HEK293T (cell line): ENCODE measurements around the gene FBXW8.

ENCODE experiments used
- CTCF ChIA-PET: fragments of 350-600 bp; formaldehyde crosslinking; extraction: SDS; loops from one replicate; lab custom pipeline; 2021; ENCODE audit warnings: antibody characterized with exemption, inconsistent platforms; lab: Yijun Ruan, JAX
- POLR2A ChIA-PET: fragments of 350-600 bp; formaldehyde crosslinking; extraction: SDS; loops from one replicate; lab custom pipeline; 2020; ENCODE audit warnings: antibody characterized with exemption, inconsistent platforms; lab: Yijun Ruan, JAX
- DNase-seq: peaks from one replicate; pipeline ENCODE4 v3.0.0; 2012; ENCODE audit warnings: mixed read lengths; ENCODE audit errors: extremely low spot score
- ARNT ChIP-seq: fragments of 450-650 bp; IDR thresholded peaks from 2 replicates; pipeline ENCODE4 v1.6.1; 2017; ENCODE audit warnings: mild to moderate bottlenecking
- BHLHE40 ChIP-seq: fragments of 450-650 bp; IDR thresholded peaks from 2 replicates; pipeline ENCODE4 v1.6.1; 2016; ENCODE audit warnings: mild to moderate bottlenecking, moderate library complexity, borderline replicate concordance
- CTBP1 ChIP-seq: fragments of 450-650 bp; IDR thresholded peaks from 2 replicates; pipeline ENCODE4 v1.6.1; 2016; ENCODE audit warnings: borderline replicate concordance
- ELF4 ChIP-seq: fragments of 450-650 bp; IDR thresholded peaks from 2 replicates; pipeline ENCODE4 v1.6.1; 2017; ENCODE audit warnings: antibody characterized with exemption
- FOXA1 ChIP-seq: fragments of 450-650 bp; IDR thresholded peaks from 2 replicates; pipeline ENCODE4 v1.6.1; 2016; ENCODE audit warnings: mild to moderate bottlenecking
- FOXK2 ChIP-seq: fragments of 450-650 bp; IDR thresholded peaks from 2 replicates; pipeline ENCODE4 v1.6.1; 2016; ENCODE audit warnings: mild to moderate bottlenecking
- FOXM1 ChIP-seq: fragments of 450-650 bp; IDR thresholded peaks from 2 replicates; pipeline ENCODE4 v1.6.1; 2017; ENCODE audit warnings: mild to moderate bottlenecking, borderline replicate concordance
- HDGF ChIP-seq: fragments of 450-650 bp; IDR thresholded peaks from 2 replicates; pipeline ENCODE4 v1.6.1; 2017; ENCODE audit warnings: antibody characterized with exemption, borderline replicate concordance
- L3MBTL2 ChIP-seq: fragments of 450-650 bp; conservative IDR thresholded peaks from 2 replicates; pipeline ENCODE4 v1.6.1; 2016; ENCODE audit warnings: mild to moderate bottlenecking
- LEF1 ChIP-seq: fragments of 450-650 bp; IDR thresholded peaks from 2 replicates; pipeline ENCODE4 v1.6.1; 2017; ENCODE audit warnings: mild to moderate bottlenecking, borderline replicate concordance
- NFRKB ChIP-seq: fragments of 450-650 bp; IDR thresholded peaks from 2 replicates; pipeline ENCODE4 v1.6.1; 2016; ENCODE audit warnings: mild to moderate bottlenecking, moderate library complexity
- SP1 ChIP-seq: fragments of 450-650 bp; IDR thresholded peaks from 2 replicates; pipeline ENCODE4 v1.6.1; 2017
- SUZ12 ChIP-seq: fragments of 450-650 bp; IDR thresholded peaks from 2 replicates; pipeline ENCODE4 v1.6.1; 2016; ENCODE audit warnings: mild to moderate bottlenecking
- TARDBP ChIP-seq: fragments of 450-650 bp; IDR thresholded peaks from 2 replicates; pipeline ENCODE4 v1.6.1; 2016
- ZNF384 ChIP-seq: fragments of 450-650 bp; IDR thresholded peaks from 2 replicates; pipeline ENCODE4 v1.6.1; 2016
- TF ChIP-seq, protein P1 (sequence below): fragments of 450-650 bp; IDR thresholded peaks from 2 replicates; pipeline ENCODE4 v1.6.1; 2016

The FBXW8 gene

DNA sequence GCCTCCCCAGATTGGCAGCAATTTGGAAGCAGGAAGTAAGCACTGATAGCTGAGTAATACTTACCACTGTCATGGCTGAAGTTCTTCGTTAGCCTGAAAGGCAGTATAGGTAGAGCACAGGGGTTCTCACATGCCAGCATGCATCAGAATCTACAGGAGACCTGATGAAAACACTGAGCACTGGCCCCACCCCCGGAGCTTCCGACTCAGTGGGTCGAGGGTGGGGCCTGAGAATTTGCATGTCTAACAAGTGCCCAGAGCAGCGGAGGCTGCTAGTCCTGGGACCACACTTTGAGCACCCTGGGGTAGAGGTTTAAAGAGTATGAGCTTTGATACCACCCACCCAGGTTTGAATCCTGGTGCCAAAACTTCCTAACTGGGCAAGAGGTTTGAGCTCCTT lies 89.6 kb downstream of the FBXW8 start:
- DNase-seq: no peak
- no peak for TF ChIP-seq FOXA1
- TF ChIP-seq SUZ12: no peak
- no peak for TF ChIP-seq FOXM1
- no peak for TF ChIP-seq TARDBP
- TF ChIP-seq LEF1: no peak
- no peak for TF ChIP-seq L3MBTL2
- no peak for TF ChIP-seq HDGF
- no peak for TF ChIP-seq ZNF384
- TF ChIP-seq ELF4: no peak
- no peak for TF ChIP-seq CTBP1
- no peak for TF ChIP-seq NFRKB
- no peak for TF ChIP-seq SP1
- no peak for TF ChIP-seq ARNT
- TF ChIP-seq FOXK2: no peak
- TF ChIP-seq, protein P1, sequence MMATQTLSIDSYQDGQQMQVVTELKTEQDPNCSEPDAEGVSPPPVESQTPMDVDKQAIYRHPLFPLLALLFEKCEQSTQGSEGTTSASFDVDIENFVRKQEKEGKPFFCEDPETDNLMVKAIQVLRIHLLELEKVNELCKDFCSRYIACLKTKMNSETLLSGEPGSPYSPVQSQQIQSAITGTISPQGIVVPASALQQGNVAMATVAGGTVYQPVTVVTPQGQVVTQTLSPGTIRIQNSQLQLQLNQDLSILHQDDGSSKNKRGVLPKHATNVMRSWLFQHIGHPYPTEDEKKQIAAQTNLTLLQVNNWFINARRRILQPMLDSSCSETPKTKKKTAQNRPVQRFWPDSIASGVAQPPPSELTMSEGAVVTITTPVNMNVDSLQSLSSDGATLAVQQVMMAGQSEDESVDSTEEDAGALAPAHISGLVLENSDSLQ: no peak
- no peak for TF ChIP-seq BHLHE40
- POLR2A ChIA-PET: no interaction called here
- CTCF ChIA-PET: interaction anchor here (0.6 kb wide), 1 partner anchor 135 kb away, joined by 3 read pairs; no protein-coding TSS in a partner anchor

DNA sequence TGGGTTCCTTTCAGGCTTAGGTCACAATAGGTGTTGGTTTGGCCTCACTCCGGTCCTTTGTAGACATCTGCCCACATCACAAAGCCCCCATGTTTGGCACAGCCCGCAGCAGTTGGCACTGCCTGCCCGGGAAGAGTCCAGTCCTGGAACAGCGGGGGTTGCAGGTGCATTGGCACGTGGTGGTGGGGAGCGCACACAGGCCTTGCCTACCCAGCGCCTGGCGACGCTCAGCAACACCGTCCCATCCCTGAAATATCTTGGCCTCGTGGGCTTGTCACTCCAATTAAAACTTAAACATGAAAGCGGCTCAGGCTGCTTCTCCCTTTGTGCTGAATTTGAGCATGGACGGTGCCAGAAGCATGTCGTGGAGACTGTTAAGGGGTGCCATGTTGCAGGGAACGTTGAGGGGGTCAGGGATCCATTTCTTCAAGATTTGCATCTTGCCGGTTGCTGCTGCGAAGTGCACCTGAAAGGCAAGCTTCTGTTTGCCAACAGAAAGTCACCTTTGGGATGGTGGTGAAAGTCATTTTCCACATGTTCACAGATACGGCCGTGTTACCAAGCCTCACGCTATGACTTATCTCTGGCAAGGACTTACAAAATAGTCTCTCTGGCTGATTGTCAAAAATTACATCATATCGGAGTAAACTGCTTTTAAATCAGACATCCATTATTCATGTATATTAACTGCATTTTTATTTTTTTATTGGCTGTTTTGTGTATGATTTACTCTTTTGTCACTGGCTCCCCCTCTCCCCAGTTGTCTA lies 91.5 kb downstream of the FBXW8 start:
- POLR2A ChIA-PET: no interaction called here
- no peak for DNase-seq
- CTCF ChIA-PET: interaction anchor here (0.8 kb wide), 1 partner anchor 531 kb away, joined by 3 read pairs; no protein-coding TSS in a partner anchor
- TF ChIP-seq ARNT (no peak), FOXK2 (no peak), ZNF384 (no peak), TARDBP (no peak), NFRKB (no peak), FOXM1 (no peak), ELF4 (no peak), HDGF (no peak), FOXA1 (no peak), SP1 (no peak), LEF1 (no peak), CTBP1 (no peak), BHLHE40 (no peak), L3MBTL2 (no peak)
- TF ChIP-seq, protein P1: no peak

DNA sequence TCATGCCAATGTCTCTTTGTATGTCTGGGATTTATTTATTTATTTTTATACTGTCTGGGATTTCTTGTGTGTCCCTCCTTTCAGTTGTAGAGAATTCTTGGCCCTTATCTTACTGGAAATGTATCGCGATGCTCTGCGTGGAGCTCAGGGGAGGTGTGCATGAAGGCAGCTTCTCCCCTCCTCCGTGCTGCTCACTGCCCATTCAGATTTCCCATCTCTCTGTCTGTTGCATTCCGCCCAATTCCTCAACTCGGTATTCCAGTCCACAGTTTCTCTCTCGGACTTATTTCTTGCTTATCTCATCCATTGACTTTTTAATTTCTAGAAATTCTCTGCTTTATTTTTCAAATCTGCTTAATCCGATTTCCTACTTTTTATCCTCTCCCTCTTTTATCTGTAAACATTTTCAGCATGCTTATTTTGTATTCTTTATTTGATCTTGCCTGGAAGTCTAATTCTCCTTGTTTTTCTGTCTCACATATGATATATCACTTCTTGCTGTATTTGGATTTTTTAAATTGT lies 93.2 kb downstream of the FBXW8 start:
- no peak for DNase-seq
- ChIA-PET CTCF (no interaction called here), POLR2A (no interaction called here)
- no peak for TF ChIP-seq ELF4
- TF ChIP-seq LEF1: no peak
- no peak for TF ChIP-seq ZNF384
- no peak for TF ChIP-seq FOXK2
- TF ChIP-seq FOXM1: no peak
- no peak for TF ChIP-seq HDGF
- TF ChIP-seq ARNT: no peak
- no peak for TF ChIP-seq CTBP1
- no peak for TF ChIP-seq FOXA1
- TF ChIP-seq TARDBP: no peak
- TF ChIP-seq BHLHE40: no peak
- TF ChIP-seq SP1: no peak
- no peak for TF ChIP-seq NFRKB
- TF ChIP-seq SUZ12: no peak
- TF ChIP-seq L3MBTL2: no peak
- TF ChIP-seq, protein P1: no peak

DNA sequence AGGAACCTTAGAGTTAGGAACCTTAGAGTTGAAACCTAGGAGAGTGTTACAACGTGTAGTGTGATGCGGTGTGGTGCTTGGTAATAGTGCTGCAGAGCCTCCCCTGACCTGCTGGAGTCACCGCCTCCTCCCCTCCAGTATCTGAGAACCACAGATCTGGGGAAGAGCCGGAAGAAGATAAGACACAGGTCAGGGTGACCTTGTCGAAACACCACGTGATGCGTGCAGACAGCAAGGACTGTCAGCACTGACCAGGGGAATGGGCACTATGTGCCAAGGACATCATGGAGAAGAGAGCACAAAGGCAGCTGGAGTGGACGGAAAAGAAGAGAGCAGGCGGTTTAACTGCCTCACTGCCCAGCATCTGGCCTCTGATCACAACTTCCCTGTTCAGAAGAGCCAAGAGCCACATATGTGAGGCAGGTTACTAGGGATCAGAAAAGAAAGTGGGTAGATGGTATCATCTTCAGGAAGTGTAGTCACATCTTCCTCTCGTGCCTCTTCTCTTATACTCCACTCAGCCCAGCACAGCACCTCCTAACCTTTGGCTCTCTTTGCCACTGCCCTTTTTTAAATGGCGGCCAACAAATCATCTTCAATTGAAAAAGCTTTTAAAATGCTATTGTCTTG lies 94.8 kb downstream of the FBXW8 start:
- ChIA-PET POLR2A (no interaction called here), CTCF (no interaction called here)
- DNase-seq: no peak
- TF ChIP-seq, protein P1: no peak
- TF ChIP-seq HDGF (no peak), L3MBTL2 (no peak), BHLHE40 (no peak), FOXA1 (no peak), ARNT (no peak), FOXK2 (no peak)

DNA sequence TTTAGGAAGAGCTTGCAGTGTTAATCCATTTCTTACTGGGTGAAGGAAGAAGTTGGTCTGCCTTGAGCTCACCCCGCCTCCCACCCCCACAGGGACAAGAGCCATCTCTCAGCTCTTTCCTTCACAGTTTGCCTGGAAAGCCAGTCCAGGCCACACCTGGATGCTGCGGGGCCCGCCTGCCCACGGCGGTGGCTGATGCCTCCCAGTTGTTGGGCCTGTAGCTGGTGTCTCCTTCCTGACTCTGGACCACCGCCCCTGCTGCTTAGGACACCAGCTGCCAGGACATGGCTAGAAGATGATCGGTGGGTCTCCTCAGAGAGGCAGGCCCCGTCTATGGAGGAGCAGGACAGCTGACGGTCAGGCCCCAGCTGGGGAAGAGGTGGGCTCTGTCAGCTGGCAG lies 95.6 kb downstream of the FBXW8 start:
- ChIA-PET CTCF (no interaction called here), POLR2A (no interaction called here)
- DNase-seq: no peak
- no peak for TF ChIP-seq FOXA1
- TF ChIP-seq ARNT: no peak
- TF ChIP-seq LEF1: no peak
- no peak for TF ChIP-seq SP1
- no peak for TF ChIP-seq TARDBP
- no peak for TF ChIP-seq FOXM1
- TF ChIP-seq ZNF384: no peak
- no peak for TF ChIP-seq ELF4
- no peak for TF ChIP-seq L3MBTL2
- no peak for TF ChIP-seq NFRKB
- TF ChIP-seq FOXK2: no peak
- TF ChIP-seq, protein P1: no peak
- no peak for TF ChIP-seq CTBP1
- TF ChIP-seq HDGF: no peak
- TF ChIP-seq BHLHE40: no peak
- TF ChIP-seq SUZ12: no peak
